HepG2 (cell line): ENCODE results near the gene PTRH2. TPM values are rescaled to one million over a fixed set of nuclear protein-coding genes. Genes with fewer than 3 reads are reported as not detected.

Experiments used
- FOXA1 ChIP-seq, 2 experiments: fragments of 450-650 bp in 1 of 2; sonication (generic) in 1 of 2; formaldehyde crosslinking in 1 of 2; IDR thresholded peaks; 2 replicates each; pipeline versions ENCODE4 v1.4.0 to v1.6.1; 2016 to 2020; ENCODE audit warnings: missing genetic modification reagents in 1 of 2
- HMG20A ChIP-seq: IDR thresholded peaks from 2 replicates; pipeline ENCODE4 v1.6.1; 2016; ENCODE audit warnings: borderline replicate concordance
- HNRNPLL ChIP-seq: fragments of 200-400 bp; formaldehyde crosslinking; IDR thresholded peaks from 2 replicates; pipeline ENCODE4 v1.6.1; 2017; ENCODE audit warnings: mild to moderate bottlenecking, low read depth, low read length; ENCODE audit not compliant: poor library complexity, severe bottlenecking
- ISL2 ChIP-seq: sonication (generic); formaldehyde crosslinking; IDR thresholded peaks from 2 replicates; pipeline ENCODE4 v1.5.0; 2020; ENCODE audit warnings: missing genetic modification reagents
- MED13 ChIP-seq: sonication (generic); formaldehyde crosslinking; IDR thresholded peaks from 2 replicates; pipeline ENCODE4 v1.5.0; 2020; ENCODE audit warnings: missing genetic modification reagents
- NPAS2 ChIP-seq: sonication (generic); formaldehyde crosslinking; IDR thresholded peaks from 2 replicates; pipeline ENCODE4 v1.8.0; 2022; ENCODE audit warnings: mild to moderate bottlenecking, missing genetic modification reagents, borderline replicate concordance
- POLR2G ChIP-seq: fragments of 200-400 bp; formaldehyde crosslinking; IDR thresholded peaks from 2 replicates; pipeline ENCODE4 v1.6.1; 2018; ENCODE audit warnings: mild to moderate bottlenecking, low read depth, low read length, moderate library complexity
- SOX5 ChIP-seq: IDR thresholded peaks from 2 replicates; pipeline ENCODE4 v1.6.1; 2016; ENCODE audit warnings: borderline replicate concordance
- TCF7 ChIP-seq: sonication (generic); IDR thresholded peaks from 2 replicates; pipeline ENCODE4 v1.6.1; 2016; ENCODE audit warnings: antibody characterized with exemption, low read depth
- ZNF235 ChIP-seq: sonication (generic); formaldehyde crosslinking; IDR thresholded peaks from 2 replicates; pipeline ENCODE4 v1.8.1; 2023; ENCODE audit warnings: mild to moderate bottlenecking, missing genetic modification reagents, borderline replicate concordance
- polyA plus RNA-seq, 8 experiments: library from polyadenylated mRNA; depleted of rRNA in 3 of 8; stranded (reverse) in 7 of 8; unstranded in 1 of 8; fragments of >200 nt; fragmentation: Illumina TruSeq in 4 of 8; extraction: Trizol in 4 of 8; gene quantifications; 2 replicates each; pipeline versions ENCODE4 v1.2.1 to v1.2.3, GENCODE V29; 2011 to 2016; ENCODE audit warnings: low read depth in 4 of 8, missing spikeins in 1 of 8, mixed read lengths in 1 of 8; ENCODE audit not compliant: insufficient read depth in 1 of 8
- total RNA-seq, 5 experiments: library from RNA; depleted of rRNA; stranded (reverse); fragments of >200 nt; fragmentation: Illumina TruSeq; extraction: Trizol; gene quantifications; 2 replicates each; pipeline ENCODE4 v1.2.3, GENCODE V29; 2016; ENCODE audit warnings: low read depth in 1 of 5
- TF ChIP-seq, protein P1 (sequence below): sonication (generic); formaldehyde crosslinking; conservative IDR thresholded peaks from 2 replicates; pipeline ENCODE4 v1.4.0; 2020; ENCODE audit warnings: mild to moderate bottlenecking, missing genetic modification reagents, moderate library complexity
- TF ChIP-seq, protein P2 (sequence below): IDR thresholded peaks from 2 replicates; pipeline ENCODE4 v1.6.1; 2018; ENCODE audit warnings: missing genetic modification reagents, mild to moderate bottlenecking, missing compliant biosample characterization
- TF ChIP-seq, protein P3 (sequence below): IDR thresholded peaks from 2 replicates; pipeline ENCODE4 v1.6.1; 2016; ENCODE audit warnings: mild to moderate bottlenecking
- TF ChIP-seq, protein P4 (sequence below), 2 experiments: IDR thresholded peaks; 2 replicates each; pipeline ENCODE4 v1.6.1; 2011 to 2012; ENCODE audit warnings: low read length in 2 of 2, borderline replicate concordance in 1 of 2, low read depth in 1 of 2, mild to moderate bottlenecking in 1 of 2, moderate library complexity in 1 of 2
- TF ChIP-seq, protein P5 (sequence below), 2 experiments: fragments of 450-650 bp in 1 of 2; sonication (generic) in 1 of 2; formaldehyde crosslinking; IDR thresholded peaks; 2 replicates each; pipeline versions ENCODE4 v1.5.0 to v1.8.0; 2020 to 2022; ENCODE audit warnings: mild to moderate bottlenecking in 1 of 2, missing genetic modification reagents in 1 of 2
- TF ChIP-seq, protein P6 (sequence below): IDR thresholded peaks from 2 replicates; pipeline ENCODE4 v1.6.1; 2016; ENCODE audit warnings: missing genetic modification reagents, missing compliant biosample characterization
- TF ChIP-seq, protein P7 (sequence below): sonication (generic); formaldehyde crosslinking; IDR thresholded peaks from 2 replicates; pipeline ENCODE4 v1.4.0; 2020; ENCODE audit warnings: missing genetic modification reagents

PTRH2 gene
- total and polyA plus RNA-seq, 2 of the 13 experiments (the other 11 are each of a cell fraction or from before 2014, with no cell fraction given): 67.7 to 83.3 TPM

DNA sequence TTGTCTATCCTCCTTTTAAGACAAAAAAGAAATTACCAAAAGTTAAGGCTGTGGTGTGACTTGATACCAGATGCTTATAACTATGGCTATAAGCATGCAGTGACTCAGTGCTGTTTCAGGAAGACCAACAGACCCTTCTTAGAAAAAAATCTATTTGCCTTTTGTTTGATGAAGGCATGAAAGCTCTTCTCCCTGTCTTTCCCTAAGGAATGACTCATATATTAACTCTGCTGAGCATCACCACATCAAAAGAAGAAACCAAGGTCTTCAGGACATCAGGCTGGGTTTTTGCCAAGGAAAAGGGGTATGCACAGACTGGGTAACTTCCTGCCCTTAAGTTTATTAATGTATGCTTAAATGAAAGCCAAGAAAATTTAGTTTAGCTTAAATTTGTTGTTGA lies 47.3 kb upstream of the PTRH2 start (continued):
- no peak for TF ChIP-seq FOXA1 (IDR thresholded peaks at IDR 0.05)
- TF ChIP-seq FOXA1 (CRISPR knock-in tag; IDR thresholded peaks at IDR 0.05): peak; percentile 50; the same call in 1 of the 2 replicates
- TF ChIP-seq, protein P1, sequence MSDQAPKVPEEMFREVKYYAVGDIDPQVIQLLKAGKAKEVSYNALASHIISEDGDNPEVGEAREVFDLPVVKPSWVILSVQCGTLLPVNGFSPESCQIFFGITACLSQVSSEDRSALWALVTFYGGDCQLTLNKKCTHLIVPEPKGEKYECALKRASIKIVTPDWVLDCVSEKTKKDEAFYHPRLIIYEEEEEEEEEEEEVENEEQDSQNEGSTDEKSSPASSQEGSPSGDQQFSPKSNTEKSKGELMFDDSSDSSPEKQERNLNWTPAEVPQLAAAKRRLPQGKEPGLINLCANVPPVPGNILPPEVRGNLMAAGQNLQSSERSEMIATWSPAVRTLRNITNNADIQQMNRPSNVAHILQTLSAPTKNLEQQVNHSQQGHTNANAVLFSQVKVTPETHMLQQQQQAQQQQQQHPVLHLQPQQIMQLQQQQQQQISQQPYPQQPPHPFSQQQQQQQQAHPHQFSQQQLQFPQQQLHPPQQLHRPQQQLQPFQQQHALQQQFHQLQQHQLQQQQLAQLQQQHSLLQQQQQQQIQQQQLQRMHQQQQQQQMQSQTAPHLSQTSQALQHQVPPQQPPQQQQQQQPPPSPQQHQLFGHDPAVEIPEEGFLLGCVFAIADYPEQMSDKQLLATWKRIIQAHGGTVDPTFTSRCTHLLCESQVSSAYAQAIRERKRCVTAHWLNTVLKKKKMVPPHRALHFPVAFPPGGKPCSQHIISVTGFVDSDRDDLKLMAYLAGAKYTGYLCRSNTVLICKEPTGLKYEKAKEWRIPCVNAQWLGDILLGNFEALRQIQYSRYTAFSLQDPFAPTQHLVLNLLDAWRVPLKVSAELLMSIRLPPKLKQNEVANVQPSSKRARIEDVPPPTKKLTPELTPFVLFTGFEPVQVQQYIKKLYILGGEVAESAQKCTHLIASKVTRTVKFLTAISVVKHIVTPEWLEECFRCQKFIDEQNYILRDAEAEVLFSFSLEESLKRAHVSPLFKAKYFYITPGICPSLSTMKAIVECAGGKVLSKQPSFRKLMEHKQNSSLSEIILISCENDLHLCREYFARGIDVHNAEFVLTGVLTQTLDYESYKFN (CRISPR knock-in tag): peak; percentile 51
- TF ChIP-seq TCF7: peak; percentile 95
- TF ChIP-seq MED13: peak; percentile 71; the same call in 1 of the 2 replicates
- TF ChIP-seq POLR2G: peak; percentile 45; the same call in 1 of the 2 replicates
- TF ChIP-seq, protein P2, sequence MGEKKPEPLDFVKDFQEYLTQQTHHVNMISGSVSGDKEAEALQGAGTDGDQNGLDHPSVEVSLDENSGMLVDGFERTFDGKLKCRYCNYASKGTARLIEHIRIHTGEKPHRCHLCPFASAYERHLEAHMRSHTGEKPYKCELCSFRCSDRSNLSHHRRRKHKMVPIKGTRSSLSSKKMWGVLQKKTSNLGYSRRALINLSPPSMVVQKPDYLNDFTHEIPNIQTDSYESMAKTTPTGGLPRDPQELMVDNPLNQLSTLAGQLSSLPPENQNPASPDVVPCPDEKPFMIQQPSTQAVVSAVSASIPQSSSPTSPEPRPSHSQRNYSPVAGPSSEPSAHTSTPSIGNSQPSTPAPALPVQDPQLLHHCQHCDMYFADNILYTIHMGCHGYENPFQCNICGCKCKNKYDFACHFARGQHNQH (CRISPR knock-in tag): peak; percentile 50; the same call in 1 of the 2 replicates
- TF ChIP-seq, protein P3, sequence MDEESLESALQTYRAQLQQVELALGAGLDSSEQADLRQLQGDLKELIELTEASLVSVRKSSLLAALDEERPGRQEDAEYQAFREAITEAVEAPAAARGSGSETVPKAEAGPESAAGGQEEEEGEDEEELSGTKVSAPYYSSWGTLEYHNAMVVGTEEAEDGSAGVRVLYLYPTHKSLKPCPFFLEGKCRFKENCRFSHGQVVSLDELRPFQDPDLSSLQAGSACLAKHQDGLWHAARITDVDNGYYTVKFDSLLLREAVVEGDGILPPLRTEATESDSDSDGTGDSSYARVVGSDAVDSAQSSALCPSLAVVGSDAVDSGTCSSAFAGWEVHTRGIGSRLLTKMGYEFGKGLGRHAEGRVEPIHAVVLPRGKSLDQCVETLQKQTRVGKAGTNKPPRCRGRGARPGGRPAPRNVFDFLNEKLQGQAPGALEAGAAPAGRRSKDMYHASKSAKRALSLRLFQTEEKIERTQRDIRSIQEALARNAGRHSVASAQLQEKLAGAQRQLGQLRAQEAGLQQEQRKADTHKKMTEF (CRISPR knock-in tag): peak; percentile 83
- TF ChIP-seq, protein P4, sequence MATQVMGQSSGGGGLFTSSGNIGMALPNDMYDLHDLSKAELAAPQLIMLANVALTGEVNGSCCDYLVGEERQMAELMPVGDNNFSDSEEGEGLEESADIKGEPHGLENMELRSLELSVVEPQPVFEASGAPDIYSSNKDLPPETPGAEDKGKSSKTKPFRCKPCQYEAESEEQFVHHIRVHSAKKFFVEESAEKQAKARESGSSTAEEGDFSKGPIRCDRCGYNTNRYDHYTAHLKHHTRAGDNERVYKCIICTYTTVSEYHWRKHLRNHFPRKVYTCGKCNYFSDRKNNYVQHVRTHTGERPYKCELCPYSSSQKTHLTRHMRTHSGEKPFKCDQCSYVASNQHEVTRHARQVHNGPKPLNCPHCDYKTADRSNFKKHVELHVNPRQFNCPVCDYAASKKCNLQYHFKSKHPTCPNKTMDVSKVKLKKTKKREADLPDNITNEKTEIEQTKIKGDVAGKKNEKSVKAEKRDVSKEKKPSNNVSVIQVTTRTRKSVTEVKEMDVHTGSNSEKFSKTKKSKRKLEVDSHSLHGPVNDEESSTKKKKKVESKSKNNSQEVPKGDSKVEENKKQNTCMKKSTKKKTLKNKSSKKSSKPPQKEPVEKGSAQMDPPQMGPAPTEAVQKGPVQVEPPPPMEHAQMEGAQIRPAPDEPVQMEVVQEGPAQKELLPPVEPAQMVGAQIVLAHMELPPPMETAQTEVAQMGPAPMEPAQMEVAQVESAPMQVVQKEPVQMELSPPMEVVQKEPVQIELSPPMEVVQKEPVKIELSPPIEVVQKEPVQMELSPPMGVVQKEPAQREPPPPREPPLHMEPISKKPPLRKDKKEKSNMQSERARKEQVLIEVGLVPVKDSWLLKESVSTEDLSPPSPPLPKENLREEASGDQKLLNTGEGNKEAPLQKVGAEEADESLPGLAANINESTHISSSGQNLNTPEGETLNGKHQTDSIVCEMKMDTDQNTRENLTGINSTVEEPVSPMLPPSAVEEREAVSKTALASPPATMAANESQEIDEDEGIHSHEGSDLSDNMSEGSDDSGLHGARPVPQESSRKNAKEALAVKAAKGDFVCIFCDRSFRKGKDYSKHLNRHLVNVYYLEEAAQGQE (IDR thresholded peaks at IDR 0.05; ENCODE audit: borderline replicate concordance in 1 of 2, low read depth in 1 of 2, low read length in 2 of 2): peak in 1 of 2 experiments; percentile 49; a peak in 1 of 4 replicates
- peak; percentile 83 for TF ChIP-seq ISL2 (CRISPR knock-in tag)
- TF ChIP-seq HNRNPLL: no peak
- peak; percentile 85; the same call in 1 of the 2 replicates for TF ChIP-seq SOX5
- TF ChIP-seq, protein P5, sequence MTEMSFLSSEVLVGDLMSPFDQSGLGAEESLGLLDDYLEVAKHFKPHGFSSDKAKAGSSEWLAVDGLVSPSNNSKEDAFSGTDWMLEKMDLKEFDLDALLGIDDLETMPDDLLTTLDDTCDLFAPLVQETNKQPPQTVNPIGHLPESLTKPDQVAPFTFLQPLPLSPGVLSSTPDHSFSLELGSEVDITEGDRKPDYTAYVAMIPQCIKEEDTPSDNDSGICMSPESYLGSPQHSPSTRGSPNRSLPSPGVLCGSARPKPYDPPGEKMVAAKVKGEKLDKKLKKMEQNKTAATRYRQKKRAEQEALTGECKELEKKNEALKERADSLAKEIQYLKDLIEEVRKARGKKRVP (CRISPR knock-in tag; IDR thresholded peaks at IDR 0.05): peak in 1 of 2 experiments; percentile 77; a peak in 2 of 4 replicates
- peak; percentile 93 for TF ChIP-seq HMG20A (CRISPR knock-in tag)
- TF ChIP-seq, protein P6, sequence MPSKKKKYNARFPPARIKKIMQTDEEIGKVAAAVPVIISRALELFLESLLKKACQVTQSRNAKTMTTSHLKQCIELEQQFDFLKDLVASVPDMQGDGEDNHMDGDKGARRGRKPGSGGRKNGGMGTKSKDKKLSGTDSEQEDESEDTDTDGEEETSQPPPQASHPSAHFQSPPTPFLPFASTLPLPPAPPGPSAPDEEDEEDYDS: peak; percentile 13; the same call in 1 of the 2 replicates
- TF ChIP-seq, protein P7, sequence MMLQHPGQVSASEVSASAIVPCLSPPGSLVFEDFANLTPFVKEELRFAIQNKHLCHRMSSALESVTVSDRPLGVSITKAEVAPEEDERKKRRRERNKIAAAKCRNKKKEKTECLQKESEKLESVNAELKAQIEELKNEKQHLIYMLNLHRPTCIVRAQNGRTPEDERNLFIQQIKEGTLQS (CRISPR knock-in tag): peak; percentile 89
- TF ChIP-seq NPAS2: no peak
- no peak for TF ChIP-seq ZNF235 (CRISPR knock-in tag)
